ENCODE results near the gene MPV17L2. TPM values are rescaled to one million over a fixed set of nuclear protein-coding genes. Genes with fewer than 3 reads are reported as not detected.

MPV17L2 gene
- polyA plus RNA-seq, 2 of the 4 experiments (the other 2 are of a cell fraction): 8.3 to 13.9 TPM

GRCh38 chr19:18233224-18233825 lies 40.3 kb downstream of the MPV17L2 start:
- peak; percentile 50 to 69 for DNase-seq (ENCODE audit: low read depth in 1 of 2, low spot score in 1 of 2)
- H3K9me3 ChIP-seq: no peaks in the 10 kb centered on the region
- no peak overlapping the region for H3K27ac ChIP-seq
- peak overlapping the region; percentile 72 for H3K4me2 ChIP-seq
- H3K4me1 ChIP-seq: peaks cover 20% of the 10 kb centered on the region
- ATAC-seq: peak; percentile 66 to 72; a peak in 5 of 6 replicates
- 0 out of 2 replicates have a peak, but pooled peaks have one; percentile 50 for TF ChIP-seq HOXB5 (CRISPR knock-in tag; IDR thresholded peaks at IDR 0.05)
- TF ChIP-seq EHMT2 (IDR thresholded peaks at IDR 0.05; ENCODE audit: low read depth): peak; percentile 97; the same call in 1 of the 2 replicates
- no peak for TF ChIP-seq TP53 (CRISPR knock-in tag; IDR thresholded peaks at IDR 0.05)
- TF ChIP-seq REST (IDR thresholded peaks at IDR 0.05): peak; percentile 97
- TF ChIP-seq CBX2 (IDR thresholded peaks at IDR 0.05; ENCODE audit: borderline replicate concordance, low read depth): no peak
- no peak for TF ChIP-seq ATOH8 (CRISPR knock-in tag; IDR thresholded peaks at IDR 0.05; ENCODE audit: low read depth)
- no peak for TF ChIP-seq CBX8 (IDR thresholded peaks at IDR 0.05)
- CTCF ChIA-PET: interaction anchor here (0.5 to 4.7 kb wide), 7 partner anchors 12 to 658 kb away, joined by 3 to 34 read pairs (median 4); no protein-coding TSS in a partner anchor
- POLR2A ChIA-PET: interaction anchor here (1.3 kb wide), 1 partner anchor 48 kb away, joined by 3 read pairs; no protein-coding TSS in a partner anchor
- H3K4me3 ChIP-seq: no peak overlapping the region
- 29% methylated on average over 28 of the region's 37 CpGs for WGBS (ENCODE audit: missing lambda C conversion rate)
- FAIRE-seq: no peak

- ChIA-PET POLR2A (no interaction called here), CTCF (interaction anchor here (1.0 to 4.7 kb wide), 4 partner anchors 13 to 42 kb away, joined by 3 to 34 read pairs (median 4); no protein-coding TSS in a partner anchor)
- ATAC-seq (no peak), DNase-seq (ENCODE audit: low read depth in 1 of 2, low spot score in 1 of 2) (no peak), FAIRE-seq (no peak)
- TF ChIP-seq RFX5 (IDR thresholded peaks at IDR 0.05) (no peak), HOXA7 (CRISPR knock-in tag; IDR thresholded peaks at IDR 0.05) (no peak), KDM1A (IDR thresholded peaks at IDR 0.05; ENCODE audit: low read depth) (no peak), REST (IDR thresholded peaks at IDR 0.05) (no peak), HOXB5 (CRISPR knock-in tag; IDR thresholded peaks at IDR 0.05) (no peak), RNF2 (IDR thresholded peaks at IDR 0.05; ENCODE audit: borderline replicate concordance, low read depth) (no peak), CEBPB (IDR thresholded peaks at IDR 0.05) (no peak), SMC3 (IDR thresholded peaks at IDR 0.05) (no peak), TFCP2L1 (CRISPR knock-in tag; IDR thresholded peaks at IDR 0.05) (no peak), JUNB (IDR thresholded peaks at IDR 0.05) (no peak), FOXS1 (CRISPR knock-in tag; IDR thresholded peaks at IDR 0.05) (no peak)
- H3K4me3 ChIP-seq: no peak overlapping the region
- no peaks in the 10 kb centered on the region for H3K9me3 ChIP-seq
- H3K4me1 ChIP-seq: peaks cover 20% of the 10 kb centered on the region
- no peak overlapping the region for H3K4me2 ChIP-seq
- no peak overlapping the region for H3K27ac ChIP-seq
- WGBS (ENCODE audit: missing lambda C conversion rate): 14% methylated on average over 6 of the region's 6 CpGs
Measured at GRCh38 chr19:18234194-18234593, 41.2 kb downstream of the MPV17L2 start.

Measured in A549 (cell line).